HG03460 (cell line): ENCODE results near the gene PEAK1.
A peak's percentile ranks its signal among the peaks of the same experiment; 100 is the strongest.

Experiments used
- ATAC-seq: cut with Tn5 transposase; IDR thresholded peaks from one replicate; pipeline ENCODE4 v1.9.1; 2021; ENCODE audit not compliant: unreplicated experiment

The PEAK1 gene

DNA sequence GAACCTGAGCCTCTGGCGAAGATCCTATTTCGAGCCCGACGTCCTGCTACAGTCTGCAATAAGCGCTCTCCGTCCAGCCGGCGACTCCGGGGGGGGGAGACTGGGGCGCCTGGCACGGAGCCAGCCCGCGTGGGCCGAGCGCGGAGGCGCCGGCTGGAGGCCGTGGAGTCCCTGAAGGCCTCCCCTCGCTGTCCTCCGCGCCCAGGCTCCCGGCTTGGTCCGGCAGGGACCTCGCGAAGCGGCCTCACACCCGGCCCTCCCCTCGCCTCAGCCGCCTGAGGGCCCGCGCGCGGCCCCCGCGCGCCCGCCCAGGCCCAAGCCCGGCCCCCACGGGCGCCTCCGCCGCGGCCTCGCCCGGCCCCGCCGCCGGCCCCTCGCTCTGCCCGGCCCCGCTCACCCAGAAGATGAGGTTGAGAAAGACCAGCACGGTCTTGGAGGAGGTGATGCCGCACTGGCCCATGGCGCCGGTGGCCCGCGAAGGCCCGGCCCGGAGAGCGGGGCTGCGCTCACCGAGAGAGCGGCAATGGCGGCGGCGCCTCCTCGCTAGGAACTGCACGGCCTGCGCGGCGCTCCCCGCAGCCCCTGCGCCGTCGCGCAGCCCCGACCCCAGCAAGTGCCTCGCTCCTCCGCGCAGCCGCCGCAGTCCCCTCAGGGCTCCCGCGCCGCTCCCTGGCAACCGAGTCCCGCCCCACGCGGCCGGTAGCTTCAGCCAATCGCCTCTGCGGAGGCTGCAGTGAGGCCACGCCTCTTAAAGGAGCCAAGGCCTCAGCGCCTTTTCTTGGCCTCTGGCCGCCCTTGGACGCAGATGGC, 349.2 kb downstream of the PEAK1 start, which contains the start of gene TSPAN3:
Gene TSPAN3, minus strand, starts transcription at position 615 of the 810 bp plus-strand sequence. Its CDS starts 155 bp downstream, at position 460.
- ATAC-seq = peak; percentile 92

DNA sequence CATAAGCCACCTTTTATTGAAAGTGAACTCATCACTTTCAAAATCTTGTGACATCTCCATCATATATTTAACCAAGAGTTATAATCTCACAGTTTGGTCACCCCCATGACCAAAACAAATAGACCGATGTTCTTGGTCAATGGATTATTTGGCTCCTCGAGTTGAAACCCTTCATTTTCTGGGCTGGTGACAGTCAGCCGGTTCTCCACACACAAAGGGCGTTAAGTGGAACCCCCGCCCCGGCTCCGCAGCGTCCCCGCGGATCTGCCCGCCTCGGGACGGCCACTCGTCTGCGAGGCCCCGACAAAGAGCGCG, 349.8 kb downstream of the PEAK1 start:
- ATAC-seq = no peak

DNA sequence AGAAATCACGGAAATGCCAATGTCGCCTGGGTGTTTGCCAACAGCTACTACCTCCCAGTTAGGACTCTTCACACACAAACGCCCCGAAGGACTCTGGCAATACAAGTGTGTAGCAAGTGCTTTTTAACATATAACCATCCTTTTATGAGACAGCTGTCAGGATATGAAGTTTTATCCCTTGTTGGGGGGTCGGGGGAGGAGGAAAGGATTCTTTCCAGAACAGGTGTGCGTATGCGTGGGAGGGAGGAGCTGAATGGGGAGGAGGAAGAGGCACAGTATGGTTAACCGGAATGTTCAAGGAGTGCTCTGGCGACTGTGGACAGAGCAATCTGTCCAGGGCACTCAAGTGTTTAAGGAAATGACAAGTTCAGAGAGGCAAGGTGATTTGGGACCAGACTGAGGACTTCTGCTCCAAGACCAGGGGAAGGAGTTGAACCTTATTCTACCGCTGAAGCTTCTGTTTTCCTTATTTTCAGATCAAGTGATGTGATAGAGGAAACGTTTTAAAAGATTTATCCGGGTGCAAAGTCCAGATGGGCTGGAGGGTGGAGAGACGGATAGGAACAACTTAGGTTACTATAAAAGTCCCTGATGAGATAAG, 350.3 kb downstream of the PEAK1 start:
- no peak for ATAC-seq

- ATAC-seq = no peak
These were observed 351.3 kb downstream of the PEAK1 start for GRCh38 chr15:77068633-77069032.

DNA sequence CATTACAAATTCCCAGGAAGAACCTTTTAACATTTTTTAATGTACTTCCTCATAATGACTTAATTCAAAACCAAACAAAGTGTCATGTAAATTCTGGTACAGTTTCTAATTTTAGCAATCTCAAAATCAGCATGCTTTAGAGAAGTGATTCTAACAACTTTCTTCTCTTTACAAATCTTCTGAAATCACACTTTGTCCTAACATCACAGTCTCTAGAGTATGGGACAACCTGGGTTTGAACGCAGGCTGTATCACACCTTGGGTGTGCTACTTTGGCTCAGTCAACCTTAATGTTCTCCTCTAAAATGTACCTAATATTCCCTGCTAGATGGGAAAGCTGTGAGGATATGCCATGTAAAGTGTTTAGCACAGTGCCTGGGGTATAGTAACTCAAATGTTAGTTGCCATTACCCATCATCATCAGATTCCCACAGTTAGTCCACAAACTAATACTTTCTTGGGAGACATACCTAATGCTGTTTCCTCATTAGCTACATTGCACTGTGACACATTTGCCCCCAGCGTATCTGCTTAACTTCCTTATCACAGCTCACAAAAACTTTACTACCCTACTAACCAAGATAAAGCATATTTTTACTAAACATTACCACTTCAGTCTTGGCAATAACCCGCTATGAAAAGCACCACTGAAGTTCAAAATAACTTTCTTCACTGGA, 352.1 kb downstream of the PEAK1 start:
- ATAC-seq = no peak

DNA sequence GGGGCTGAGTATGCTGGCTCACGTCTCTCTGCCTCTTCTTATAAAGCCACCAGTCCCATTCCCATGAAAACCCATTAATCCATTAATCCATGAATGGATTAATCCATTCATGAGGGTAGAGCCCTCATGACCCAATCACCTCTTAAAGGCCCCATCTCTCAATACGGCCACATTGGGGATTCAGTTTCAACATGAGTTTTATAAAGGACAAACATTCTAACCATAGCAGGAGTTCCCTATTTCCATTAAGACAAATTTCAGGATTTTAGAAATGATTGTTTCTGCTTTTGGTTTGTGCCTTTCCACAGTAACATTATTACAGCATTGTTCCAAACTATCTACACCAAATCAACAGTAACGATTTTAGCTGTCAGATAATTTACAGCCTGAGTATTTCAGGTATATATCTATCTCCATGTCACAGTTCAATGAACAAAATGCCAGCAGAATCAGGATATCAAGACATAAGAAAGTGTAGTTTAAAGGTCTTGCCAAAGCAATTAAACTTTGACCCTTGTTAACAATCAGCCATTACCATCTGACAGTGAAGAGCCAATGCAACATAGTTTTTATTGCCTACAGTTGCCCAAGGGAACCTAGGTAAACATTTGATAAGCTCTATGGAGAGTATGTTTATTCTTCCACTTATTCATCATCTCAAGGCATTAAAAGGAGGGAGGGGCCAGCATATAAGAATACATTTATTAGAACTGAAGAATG, 352.8 kb downstream of the PEAK1 start:
- no peak for ATAC-seq

DNA sequence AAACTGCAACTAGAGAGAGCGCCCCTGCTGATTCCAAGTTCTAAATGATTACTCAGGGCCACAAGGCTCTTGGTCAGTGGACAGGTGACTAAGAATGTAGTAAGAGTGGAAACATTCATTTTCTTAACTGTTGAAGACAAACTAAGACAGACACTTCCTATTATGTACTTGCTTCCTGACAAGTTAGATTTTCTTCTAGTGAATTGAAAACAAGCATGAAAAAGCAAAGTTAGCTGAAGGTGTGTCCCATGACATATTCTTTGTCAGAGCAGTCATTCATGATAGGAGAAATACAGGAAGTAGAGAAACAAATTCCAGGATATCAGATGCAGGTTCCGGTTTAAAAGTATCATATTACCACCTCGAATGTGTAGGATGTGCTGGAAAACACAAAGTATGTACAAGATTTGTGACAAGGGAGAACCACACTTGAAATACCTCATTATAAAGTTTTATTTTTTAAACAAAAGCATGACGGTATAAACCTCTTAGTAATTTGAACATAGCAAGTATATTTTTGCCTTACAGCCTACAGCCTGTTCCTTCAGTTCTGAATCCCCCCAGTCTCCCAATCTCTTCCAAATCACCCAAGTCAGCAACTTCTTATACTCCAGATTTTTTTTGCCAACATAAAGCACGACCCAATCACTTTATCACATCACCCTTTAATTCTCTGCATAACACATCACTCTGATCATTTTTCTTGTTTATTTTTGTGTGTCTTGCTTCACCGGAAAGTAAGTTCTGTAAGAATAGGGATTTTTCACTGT, 355.2 kb downstream of the PEAK1 start:
- ATAC-seq = no peak

GRCh38 chr15:77064063-77064462, 355.8 kb downstream of the PEAK1 start:
- ATAC-seq = no peak

DNA sequence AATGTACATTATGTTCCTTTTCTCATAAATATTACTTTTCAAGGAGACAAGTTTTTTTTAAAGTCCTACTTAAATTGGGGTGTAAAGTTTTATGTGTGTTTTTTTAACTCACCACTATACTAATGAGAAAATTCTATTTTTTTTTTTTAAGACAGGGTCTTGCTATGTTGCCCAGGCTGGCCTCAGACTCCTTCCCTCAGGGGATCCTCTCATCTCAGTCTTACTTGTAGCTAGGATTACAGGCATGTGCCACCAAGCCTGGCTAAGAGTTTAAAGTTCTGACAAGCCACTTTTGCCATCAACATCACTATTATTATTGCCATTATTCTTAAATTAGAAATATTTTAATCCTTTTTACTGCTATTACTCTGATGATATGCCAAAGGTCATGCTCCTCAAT, 356.7 kb downstream of the PEAK1 start:
- ATAC-seq = no peak

GRCh38 chr15:77060546-77060945, 359.4 kb downstream of the PEAK1 start:
- ATAC-seq = no peak

DNA sequence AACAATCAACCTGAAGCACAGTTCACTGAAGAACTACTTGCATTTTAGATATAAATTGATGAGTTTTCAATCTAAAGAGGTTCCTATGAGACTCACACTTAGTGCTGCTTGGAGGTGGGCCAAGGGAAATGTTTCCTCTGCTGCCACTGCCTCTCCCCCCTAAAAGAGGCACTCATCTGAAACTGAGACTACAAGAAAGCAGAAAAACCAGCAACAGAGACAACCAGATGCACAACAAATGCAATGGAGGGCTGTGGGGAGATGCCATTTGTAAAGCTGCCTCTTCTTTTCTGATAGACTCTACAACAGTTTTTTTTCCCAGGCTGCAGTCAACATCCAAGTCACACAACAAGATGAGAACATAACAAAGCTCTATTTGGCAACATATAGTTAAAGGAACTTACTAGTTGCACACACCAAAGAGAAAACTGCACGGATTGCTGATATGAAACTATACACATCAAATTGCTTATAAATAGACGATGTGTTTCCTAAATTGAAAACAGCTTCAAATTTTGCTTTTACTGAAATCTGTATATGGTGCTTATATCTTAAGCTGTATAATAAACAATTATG, 360.0 kb downstream of the PEAK1 start:
- no peak for ATAC-seq

DNA sequence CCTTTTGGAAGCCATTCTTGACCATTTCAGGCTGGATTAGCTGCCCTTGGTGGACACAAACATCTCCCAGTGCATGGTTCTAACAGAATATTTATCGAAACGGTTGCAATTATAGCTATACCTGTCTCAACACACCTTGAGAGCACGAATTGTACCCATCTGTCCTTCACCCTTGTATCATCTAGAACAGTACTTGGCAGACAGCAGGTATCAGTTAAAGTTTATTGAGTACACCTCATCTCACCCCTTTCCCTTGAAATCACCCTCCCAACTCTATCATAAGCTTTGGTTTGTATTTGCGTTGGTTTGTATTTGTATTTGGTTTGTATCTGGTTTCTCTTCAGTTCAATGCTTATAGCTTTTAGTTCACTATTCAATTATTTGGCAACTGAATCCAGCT, 361.4 kb downstream of the PEAK1 start:
- ATAC-seq = no peak

DNA sequence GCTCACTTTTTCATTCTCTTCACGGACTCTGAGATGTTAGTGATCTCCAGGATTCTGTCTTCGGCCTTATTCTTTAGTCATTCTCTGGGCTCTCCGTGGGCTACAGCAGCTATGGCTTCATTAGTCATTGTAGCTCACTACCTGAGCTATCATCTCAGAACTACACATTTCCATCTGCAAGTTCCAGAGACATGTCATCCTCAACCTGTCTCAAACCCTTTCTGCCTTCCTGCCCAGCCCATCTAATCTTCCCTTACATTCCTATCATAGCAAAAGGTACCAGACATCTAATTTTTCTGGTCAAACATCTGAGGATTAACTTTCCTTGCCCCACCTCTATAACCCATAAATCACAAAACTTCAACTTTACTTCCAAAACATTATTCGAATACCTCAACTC, 362.2 kb downstream of the PEAK1 start:
- no peak for ATAC-seq

- ATAC-seq = no peak
These were observed 362.8 kb downstream of the PEAK1 start for GRCh38 chr15:77057072-77057471.

DNA sequence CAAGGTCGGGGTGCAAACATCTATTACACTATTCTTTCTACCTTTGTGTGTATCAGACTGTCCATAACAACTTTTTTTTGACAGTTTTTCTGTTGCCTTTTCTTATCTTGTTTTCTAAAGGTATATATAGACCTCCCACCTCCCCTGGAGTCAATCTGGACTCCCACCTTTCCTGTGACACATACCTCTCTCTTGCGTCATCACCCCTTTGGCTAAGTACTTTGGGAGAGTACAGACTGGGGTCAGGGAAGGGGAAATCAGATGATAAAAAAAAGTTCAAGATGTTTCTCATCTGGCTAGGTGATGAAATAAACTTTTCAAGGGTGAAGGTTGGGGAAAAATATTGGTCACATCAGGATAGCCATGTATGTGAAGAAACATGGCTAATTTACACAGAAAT, 366.2 kb downstream of the PEAK1 start:
- no peak for ATAC-seq

GRCh38 chr15:77052556-77052955, 367.3 kb downstream of the PEAK1 start:
- no peak for ATAC-seq
